Aorta (tissue), 5 donors: ENCODE measurements around the gene STK39. TPM values are rescaled to one million over a fixed set of nuclear protein-coding genes. Genes with fewer than 3 reads are reported as not detected.
"Not testable (repeated sequence)": the region's sequence is repeated elsewhere in the genome, so short reads cannot be mapped to it uniquely, and the experiment has no call there.

ENCODE experiments used
- ATAC-seq: fragments of 200-7000 bp; cut with Tn5 transposase; one replicate; pipeline ENCODE4 v1.9.1; 2022; ENCODE audit warnings: moderate library complexity; ENCODE audit not compliant: low FRiP score
- DNase-seq, 2 donors: peaks; one replicate each; pipeline ENCODE4 v3.0.0-alpha.2; 2020
- H3K27ac ChIP-seq, 2 donors: one replicate each; pipeline ENCODE4 v1.5.1; 2013; ENCODE audit warnings: low read length in 2 of 2, mild to moderate bottlenecking in 2 of 2, moderate library complexity in 2 of 2, control low read depth in 1 of 2, inconsistent platforms in 1 of 2, low read depth in 1 of 2
- H3K27me3 ChIP-seq, 2 donors: one replicate each; pipeline ENCODE4 v1.6.1; 2013; ENCODE audit warnings: control low read depth in 1 of 2, low read length in 1 of 2, mild to moderate bottlenecking in 1 of 2, moderate library complexity in 1 of 2; ENCODE audit not compliant: insufficient read depth in 2 of 2, control insufficient read depth in 1 of 2
- H3K36me3 ChIP-seq, 2 donors: one replicate each; pipeline ENCODE4 v1.6.1; 2013; ENCODE audit warnings: control low read depth in 1 of 2, low read length in 1 of 2, mild to moderate bottlenecking in 1 of 2; ENCODE audit not compliant: insufficient read depth in 2 of 2, control insufficient read depth in 1 of 2
- H3K4me1 ChIP-seq, 2 donors: one replicate each; pipeline ENCODE4 v1.6.1; 2013; ENCODE audit warnings: low read length in 2 of 2, control low read depth in 1 of 2, mild to moderate bottlenecking in 1 of 2, moderate library complexity in 1 of 2; ENCODE audit not compliant: insufficient read depth in 2 of 2, control insufficient read depth in 1 of 2
- H3K4me3 ChIP-seq, 2 donors: one replicate each; pipeline ENCODE4 v1.5.1; 2013; ENCODE audit warnings: low read length in 2 of 2, control low read depth in 1 of 2, mild to moderate bottlenecking in 1 of 2
- H3K9me3 ChIP-seq: one replicate; pipeline ENCODE4 v1.6.1; 2013; ENCODE audit warnings: mild to moderate bottlenecking, low read length; ENCODE audit not compliant: control insufficient read depth
- WGBS, 2 donors: extraction: QIAGEN DNeasy Blood & Tissue Kit; methylation state at CpG; one replicate each; pipeline ENCODE4 v1.1.7; 2013; 5-methylcytosine and 5-hydroxymethylcytosine counted together
- intact Hi-C, 2 donors: fragments of 100-400 bp; cut with DNase I; formaldehyde crosslinking; loops; one replicate each; pipeline versions ENCODE4 v1.14.2 to v1.15.0; 2022
- polyA plus RNA-seq, 2 donors: library from polyadenylated mRNA; stranded (reverse); fragments of 200-250 nt; gene quantifications; one replicate each; pipeline ENCODE4 v1.2.3, GENCODE V29; 2013
- total RNA-seq, 2 donors: library from RNA; stranded (reverse); fragmentation: NEBNext Ultra II Directional; extraction: Animal tissue kit (Norgen Biotek cat#: 25700); gene quantifications; one replicate each; pipeline ENCODE4 v1.2.1, GENCODE V29; 2021
- donor health status: healthy with polysubstance abuse.
- donor health status: Bipolar disorder and iron deficiency.
- donor health status: DM: no; HTN: no; CAD: no.
- donor health status: DM: no; HTN: no; CAD: no.
- donor health status: DM: yes; HTN: yes; CAD: no.

STK39 gene
- total and polyA plus RNA-seq, 4 donors = 7.1 to 17.7 (median 14.4) TPM

DNA sequence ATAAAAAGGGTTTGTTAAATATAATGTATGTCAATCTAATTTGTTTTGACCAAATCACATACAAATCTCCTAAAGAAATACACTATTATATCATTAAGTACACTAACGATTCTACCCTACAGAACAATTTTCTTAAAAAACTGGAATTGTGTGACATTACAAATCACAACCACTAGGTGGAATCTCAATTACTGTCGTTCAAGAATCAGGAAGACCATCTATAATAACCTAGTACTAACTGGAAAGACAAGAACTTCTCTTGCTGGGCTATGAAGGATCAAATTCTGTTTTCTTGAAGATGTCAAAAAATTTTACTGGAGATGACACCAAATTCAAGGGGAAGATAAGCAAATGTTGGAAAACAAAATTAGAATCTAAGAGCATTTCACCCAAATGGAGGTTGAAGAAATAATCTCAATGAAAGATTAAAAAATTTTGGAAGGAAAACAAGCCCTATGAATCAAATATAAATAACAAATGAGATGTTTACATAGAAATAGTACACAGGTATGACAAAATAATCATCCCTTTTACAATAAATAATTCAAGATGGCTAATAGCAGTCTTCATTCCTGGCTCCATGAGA lies 110.9 kb downstream of the STK39 start:
- WGBS, 2 donors = 18 to 22% methylated on average over 2 of the region's 2 CpGs
- ATAC-seq (no peak), DNase-seq (no peak)
- no peaks in the 10 kb centered on the region for H3K9me3 ChIP-seq
- intact Hi-C loops = loop anchor here in 1 of 2 donors (5.0 kb wide), 1 partner anchor 496 kb away; no protein-coding TSS in a partner anchor
- no peaks in the 10 kb centered on the region for H3K4me1 ChIP-seq
- no peaks in the 10 kb centered on the region for H3K36me3 ChIP-seq
- no peak overlapping the region for H3K4me3 ChIP-seq
- H3K27me3 ChIP-seq = no peaks in the 10 kb centered on the region
- H3K27ac ChIP-seq = no peak overlapping the region

DNA sequence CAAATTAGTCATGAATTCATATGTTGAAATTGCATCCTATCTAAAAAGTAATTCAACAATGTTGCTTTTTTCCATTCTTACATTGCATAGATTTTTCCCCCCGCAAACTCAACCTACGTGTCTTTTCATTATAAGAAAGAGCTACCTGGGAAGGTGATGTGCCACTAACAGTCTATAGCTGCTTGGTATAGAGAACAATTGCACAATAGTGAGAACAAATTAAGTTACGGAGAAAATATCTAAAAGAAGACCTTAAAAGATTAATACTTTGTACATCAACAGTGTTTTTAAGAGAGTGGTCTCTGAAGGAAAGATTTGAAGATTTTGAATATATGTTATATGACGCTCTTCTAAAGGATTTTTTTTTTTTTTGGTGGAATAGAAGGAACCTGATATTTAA lies 111.8 kb downstream of the STK39 start:
- no peaks in the 10 kb centered on the region for H3K4me1 ChIP-seq
- H3K36me3 ChIP-seq = no peaks in the 10 kb centered on the region
- H3K27me3 ChIP-seq = no peaks in the 10 kb centered on the region
- DNase-seq (no peak), ATAC-seq (no peak)
- intact Hi-C loops = loop anchor here in 1 of 2 donors (5.0 kb wide), 1 partner anchor 497 kb away; no protein-coding TSS in a partner anchor
- WGBS, 2 donors = 96 to 97% methylated on average over 4 of the region's 4 CpGs
- H3K4me3 ChIP-seq = no peak overlapping the region
- no peak overlapping the region for H3K27ac ChIP-seq
- no peaks in the 10 kb centered on the region for H3K9me3 ChIP-seq

DNA sequence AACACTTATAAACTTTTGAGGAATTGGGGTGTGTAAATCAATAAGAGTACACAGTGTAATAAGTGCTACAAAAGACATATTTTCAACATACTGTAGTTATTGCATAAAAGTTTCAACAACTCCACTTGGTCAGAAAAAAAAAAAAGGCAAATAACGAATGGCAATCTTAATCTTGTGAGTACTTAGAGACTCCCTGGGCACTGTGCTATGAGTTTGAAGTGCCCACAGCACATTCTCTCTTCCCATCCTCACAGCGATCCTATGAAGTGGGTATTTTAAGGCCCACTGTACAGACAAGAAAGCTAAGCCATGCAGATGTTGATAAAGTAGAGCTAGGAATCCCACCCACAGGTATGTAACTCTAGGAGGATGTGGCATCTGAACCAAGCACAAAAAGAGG lies 112.3 kb downstream of the STK39 start:
- no peaks in the 10 kb centered on the region for H3K9me3 ChIP-seq
- intact Hi-C loops = loop anchor here in 1 of 2 donors (5.0 kb wide), 1 partner anchor 497 kb away; no protein-coding TSS in a partner anchor
- H3K27me3 ChIP-seq = no peaks in the 10 kb centered on the region
- no peak for DNase-seq
- WGBS, 2 donors = 76 to 84% methylated on average over 2 of the region's 2 CpGs
- no peak overlapping the region for H3K4me3 ChIP-seq
- no peak overlapping the region for H3K27ac ChIP-seq
- H3K36me3 ChIP-seq = no peaks in the 10 kb centered on the region
- no peaks in the 10 kb centered on the region for H3K4me1 ChIP-seq
- no peak for ATAC-seq

DNA sequence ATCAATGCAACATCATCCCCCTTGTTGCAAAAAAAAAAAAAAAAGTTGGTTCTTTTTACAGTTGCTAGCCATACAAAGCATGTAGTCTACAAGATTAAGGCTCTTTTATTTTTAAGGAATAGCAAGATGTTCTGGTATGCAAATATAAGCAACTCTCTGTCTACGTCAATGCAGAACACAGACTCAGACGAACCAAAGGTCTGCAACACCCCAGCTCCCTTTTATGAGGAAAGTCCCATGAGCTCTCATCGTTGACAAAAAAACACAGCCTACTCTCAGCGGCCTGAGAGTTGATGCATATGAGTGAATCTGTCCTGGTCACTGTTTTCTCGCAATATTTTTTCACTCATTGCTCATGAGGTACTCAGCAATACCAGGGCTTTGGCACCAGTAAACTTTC lies 112.9 kb downstream of the STK39 start:
- Histone ChIP-seq H3K27ac (no peak overlapping the region), H3K27me3 (no peaks in the 10 kb centered on the region), H3K4me3 (no peak overlapping the region), H3K36me3 (no peaks in the 10 kb centered on the region), H3K9me3 (no peaks in the 10 kb centered on the region), H3K4me1 (no peaks in the 10 kb centered on the region)
- no peak for ATAC-seq
- intact Hi-C loops = no loop called here
- DNase-seq = no peak
- 85 to 89% methylated on average over 5 of the region's 5 CpGs for WGBS, 2 donors

DNA sequence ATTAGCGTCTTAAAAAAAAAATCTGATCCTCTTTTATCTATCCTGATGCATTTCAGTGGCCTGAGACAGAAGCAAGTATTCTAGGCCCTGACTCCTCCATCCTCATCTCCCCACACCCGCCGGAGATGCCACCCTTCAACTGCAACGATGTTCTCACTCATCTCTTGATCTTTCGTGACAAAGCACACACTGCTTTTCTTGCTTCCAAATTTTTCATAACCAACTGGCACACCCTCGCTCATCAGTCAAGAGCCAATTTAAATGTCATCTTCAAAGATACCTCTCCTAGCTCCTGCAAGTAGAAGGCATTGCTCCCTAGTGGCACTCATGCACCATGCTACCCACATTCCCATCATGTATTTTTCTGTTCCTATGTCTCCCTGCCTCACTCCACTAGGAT lies 115.0 kb downstream of the STK39 start:
- intact Hi-C loops = no loop called here
- 97 to 98% methylated on average over 6 of the region's 6 CpGs for WGBS, 2 donors
- no peak for DNase-seq
- Histone ChIP-seq H3K4me1 (no peaks in the 10 kb centered on the region), H3K9me3 (no peaks in the 10 kb centered on the region), H3K27me3 (no peaks in the 10 kb centered on the region), H3K27ac (no peak overlapping the region), H3K4me3 (no peak overlapping the region), H3K36me3 (no peaks in the 10 kb centered on the region)
- no peak for ATAC-seq

DNA sequence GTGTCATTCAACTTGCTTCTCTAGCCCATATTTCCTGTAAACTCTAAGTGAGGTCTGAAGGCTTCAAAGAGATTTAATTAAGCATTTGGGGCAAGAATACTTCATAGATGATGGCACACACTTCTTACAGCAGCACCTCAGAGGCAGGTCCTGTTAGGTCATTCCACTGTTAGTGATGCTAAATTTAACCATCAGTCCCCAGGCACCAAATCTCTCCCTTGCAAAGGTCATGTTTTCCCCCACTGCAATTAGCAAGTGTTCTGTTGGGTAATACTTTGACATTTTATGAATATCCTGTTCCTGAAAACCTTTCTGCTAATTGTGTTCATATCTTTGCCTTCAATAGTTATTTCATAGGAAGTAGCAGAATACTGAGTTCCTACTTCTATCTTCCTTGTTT lies 117.0 kb downstream of the STK39 start:
- no peaks in the 10 kb centered on the region for H3K36me3 ChIP-seq

DNA sequence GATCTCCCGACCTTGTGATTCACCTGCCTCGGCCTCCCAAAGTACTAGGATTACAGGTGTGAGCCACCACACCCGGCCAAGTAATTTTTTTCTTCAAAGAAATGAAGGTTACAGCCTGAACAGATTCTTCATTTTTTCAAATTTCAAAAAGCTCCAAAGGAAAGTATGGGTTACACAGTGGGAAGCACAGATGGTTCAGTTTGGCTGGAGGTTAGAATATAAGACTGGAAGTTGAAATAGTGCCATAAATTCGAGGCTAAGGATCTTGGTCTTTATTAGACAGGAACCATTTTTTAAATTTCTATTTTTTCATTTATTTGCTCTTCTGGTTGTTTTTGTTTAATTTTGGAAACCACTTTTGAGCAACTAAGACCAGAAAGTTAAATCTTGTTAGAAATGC lies 120.0 kb downstream of the STK39 start:
- Histone ChIP-seq H3K4me1 (no peaks in the 10 kb centered on the region), H3K27ac (no peak overlapping the region), H3K9me3 (no peaks in the 10 kb centered on the region), H3K36me3 (no peaks in the 10 kb centered on the region), H3K27me3 (no peaks in the 10 kb centered on the region), H3K4me3 (no peak overlapping the region)
- WGBS, 2 donors = 80 to 85% methylated on average over 4 of the region's 4 CpGs
- ATAC-seq = no peak
- intact Hi-C loops = no loop called here
- DNase-seq = no peak

More for the DNA sequence above, 117.0 kb downstream of the STK39 start:
- Histone ChIP-seq H3K4me3 (no peak overlapping the region), H3K27me3 (no peaks in the 10 kb centered on the region), H3K27ac (no peak overlapping the region), H3K9me3 (no peaks in the 10 kb centered on the region), H3K4me1 (no peaks in the 10 kb centered on the region)
- intact Hi-C loops = no loop called here
- DNase-seq (no peak), ATAC-seq (no peak)

DNA sequence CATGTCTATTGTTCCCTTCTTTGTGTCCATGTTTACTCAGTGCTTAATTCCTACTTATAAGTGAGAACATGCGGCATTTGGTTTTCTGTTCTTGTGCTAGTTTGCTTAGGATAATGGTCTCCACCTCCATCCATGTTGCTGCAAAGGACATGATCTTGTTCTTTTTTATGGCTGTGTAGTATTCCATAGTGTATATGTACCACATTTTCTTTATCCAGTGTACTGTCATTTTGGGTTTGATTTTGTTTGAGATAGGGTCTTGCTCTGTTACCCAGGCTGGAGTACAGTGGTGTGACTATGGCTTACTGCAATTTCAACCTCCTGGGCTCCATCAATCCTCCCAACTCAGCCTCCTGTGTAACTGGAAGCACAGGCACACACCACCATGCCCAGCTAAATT lies 125.2 kb downstream of the STK39 start:
- not testable (repeated sequence) for H3K4me1 ChIP-seq, DNase-seq, ATAC-seq, H3K4me3 ChIP-seq, H3K27ac ChIP-seq, H3K36me3 ChIP-seq, H3K9me3 ChIP-seq, H3K27me3 ChIP-seq
- 99 to 100% methylated on average over 1 of the region's 1 CpG for WGBS, 2 donors
- intact Hi-C loops = loop anchor here in 1 of 2 donors (5.0 kb wide), 1 partner anchor 1585 kb away; no protein-coding TSS in a partner anchor

DNA sequence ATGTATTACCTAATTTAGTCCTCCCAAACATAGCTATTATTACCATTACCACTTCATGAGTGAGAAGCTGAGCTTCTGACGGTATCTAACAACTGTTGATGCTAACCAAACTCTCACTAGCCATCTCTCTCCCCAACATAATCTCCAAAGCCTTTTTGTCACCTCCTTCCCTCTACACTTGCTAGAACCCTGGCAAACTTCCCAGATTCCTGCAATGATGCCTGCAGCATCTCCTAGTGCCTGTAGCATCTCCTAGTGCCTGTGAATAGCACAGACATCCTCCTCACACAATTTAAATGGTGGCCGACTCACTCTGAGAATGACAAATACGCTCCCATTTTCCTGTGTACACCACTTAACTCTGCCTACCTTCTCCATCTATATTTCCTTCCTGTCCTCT lies 126.7 kb downstream of the STK39 start:
- no peaks in the 10 kb centered on the region for H3K4me1 ChIP-seq
- H3K4me3 ChIP-seq = no peak overlapping the region
- intact Hi-C loops = loop anchor here in 1 of 2 donors (5.0 kb wide), 1 partner anchor 1583 kb away; no protein-coding TSS in a partner anchor
- WGBS, 2 donors = 90 to 95% methylated on average over 3 of the region's 3 CpGs
- H3K27ac ChIP-seq = no peak overlapping the region
- H3K36me3 ChIP-seq = no peaks in the 10 kb centered on the region
- H3K9me3 ChIP-seq = no peaks in the 10 kb centered on the region
- ATAC-seq (no peak), DNase-seq (no peak)
- no peaks in the 10 kb centered on the region for H3K27me3 ChIP-seq
